ENCODE results near the gene FMN2. TPM values are rescaled to one million over a fixed set of nuclear protein-coding genes. Genes with fewer than 3 reads are reported as not detected.
"Not testable (repeated sequence)": the region's sequence is repeated elsewhere in the genome, so short reads cannot be mapped to it uniquely, and the experiment has no call there.

FMN2 gene
- total RNA-seq, 1 donor from 2014 or later: 4.3 TPM

- peaks cover 4% of the 10 kb centered on the region for H3K27me3 Mint-ChIP-seq
- no peak overlapping the region for H3K4me3 Mint-ChIP-seq
- peaks cover 4% of the 10 kb centered on the region for H3K9me3 Mint-ChIP-seq
- TF ChIP-seq, protein P1, sequence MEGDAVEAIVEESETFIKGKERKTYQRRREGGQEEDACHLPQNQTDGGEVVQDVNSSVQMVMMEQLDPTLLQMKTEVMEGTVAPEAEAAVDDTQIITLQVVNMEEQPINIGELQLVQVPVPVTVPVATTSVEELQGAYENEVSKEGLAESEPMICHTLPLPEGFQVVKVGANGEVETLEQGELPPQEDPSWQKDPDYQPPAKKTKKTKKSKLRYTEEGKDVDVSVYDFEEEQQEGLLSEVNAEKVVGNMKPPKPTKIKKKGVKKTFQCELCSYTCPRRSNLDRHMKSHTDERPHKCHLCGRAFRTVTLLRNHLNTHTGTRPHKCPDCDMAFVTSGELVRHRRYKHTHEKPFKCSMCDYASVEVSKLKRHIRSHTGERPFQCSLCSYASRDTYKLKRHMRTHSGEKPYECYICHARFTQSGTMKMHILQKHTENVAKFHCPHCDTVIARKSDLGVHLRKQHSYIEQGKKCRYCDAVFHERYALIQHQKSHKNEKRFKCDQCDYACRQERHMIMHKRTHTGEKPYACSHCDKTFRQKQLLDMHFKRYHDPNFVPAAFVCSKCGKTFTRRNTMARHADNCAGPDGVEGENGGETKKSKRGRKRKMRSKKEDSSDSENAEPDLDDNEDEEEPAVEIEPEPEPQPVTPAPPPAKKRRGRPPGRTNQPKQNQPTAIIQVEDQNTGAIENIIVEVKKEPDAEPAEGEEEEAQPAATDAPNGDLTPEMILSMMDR (conservative IDR thresholded peaks at IDR 0.05): no peak
- H3K4me1 Mint-ChIP-seq (ENCODE audit: unreplicated experiment): no peaks in the 10 kb centered on the region
- H3K36me3 Mint-ChIP-seq: no peaks in the 10 kb centered on the region
- no peak for DNase-seq (ENCODE audit: extremely low spot score, unreplicated experiment)
- H3K27ac Mint-ChIP-seq: no peak overlapping the region
These were observed 179.4 kb downstream of the FMN2 start for GRCh38 chr1:240271081-240271480.

GRCh38 chr1:240274569-240274968 is 182.9 kb downstream of the FMN2 start:
- H3K27me3 Mint-ChIP-seq: peaks cover 4% of the 10 kb centered on the region
- no peak overlapping the region for H3K27ac Mint-ChIP-seq
- H3K4me1 Mint-ChIP-seq (ENCODE audit: unreplicated experiment): no peaks in the 10 kb centered on the region

DNA sequence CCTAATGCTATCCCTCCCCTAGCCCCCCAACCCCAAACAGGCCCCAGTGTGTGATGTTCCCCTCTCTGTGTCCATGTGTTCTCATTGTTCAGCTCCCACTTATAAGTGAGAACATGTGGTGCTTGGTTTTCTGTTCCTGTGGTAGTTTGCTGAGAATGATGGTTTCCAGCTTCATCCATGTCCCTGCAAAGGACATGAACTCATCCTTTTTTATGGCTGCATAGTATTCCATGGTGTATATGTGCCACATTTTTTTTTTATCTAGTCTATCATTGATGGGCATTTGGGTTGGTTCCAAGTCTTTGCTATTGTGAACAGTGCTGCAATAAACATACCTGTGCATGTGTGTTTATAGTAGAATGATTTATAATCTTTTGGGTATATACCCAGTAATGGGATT is 183.5 kb downstream of the FMN2 start:
- H3K36me3 Mint-ChIP-seq; H3K9me3 Mint-ChIP-seq; H3K4me3 Mint-ChIP-seq; H3K4me1 Mint-ChIP-seq (ENCODE audit: unreplicated experiment); H3K27me3 Mint-ChIP-seq; H3K27ac Mint-ChIP-seq; DNase-seq (ENCODE audit: extremely low spot score, unreplicated experiment): not testable (repeated sequence)

More at GRCh38 chr1:240274569-240274968, 182.9 kb downstream of the FMN2 start:
- Mint-ChIP-seq H3K4me3 (no peak overlapping the region), H3K9me3 (peaks cover 4% of the 10 kb centered on the region), H3K36me3 (no peaks in the 10 kb centered on the region)
- no peak for DNase-seq (ENCODE audit: extremely low spot score, unreplicated experiment)
- TF ChIP-seq, protein P1 (conservative IDR thresholded peaks at IDR 0.05): no peak

GRCh38 chr1:240278082-240278481 is 186.4 kb downstream of the FMN2 start:
- Mint-ChIP-seq H3K4me1 (ENCODE audit: unreplicated experiment) (no peaks in the 10 kb centered on the region), H3K4me3 (no peak overlapping the region), H3K27me3 (peaks cover 4% of the 10 kb centered on the region), H3K9me3 (peaks cover 4% of the 10 kb centered on the region), H3K36me3 (no peaks in the 10 kb centered on the region), H3K27ac (no peak overlapping the region)
- TF ChIP-seq, protein P1 (conservative IDR thresholded peaks at IDR 0.05): no peak
- no peak for DNase-seq (ENCODE audit: extremely low spot score, unreplicated experiment)

GRCh38 chr1:240280560-240281322 is 189.1 kb downstream of the FMN2 start:
- no peaks in the 10 kb centered on the region for H3K27me3 Mint-ChIP-seq
- no peaks in the 10 kb centered on the region for H3K36me3 Mint-ChIP-seq
- TF ChIP-seq, protein P1 (conservative IDR thresholded peaks at IDR 0.05): no peak
- no peaks in the 10 kb centered on the region for H3K9me3 Mint-ChIP-seq
- H3K27ac Mint-ChIP-seq: no peak overlapping the region
- no peaks in the 10 kb centered on the region for H3K4me1 Mint-ChIP-seq (ENCODE audit: unreplicated experiment)
- DNase-seq (ENCODE audit: extremely low spot score, unreplicated experiment): no peak
- no peak overlapping the region for H3K4me3 Mint-ChIP-seq

DNA sequence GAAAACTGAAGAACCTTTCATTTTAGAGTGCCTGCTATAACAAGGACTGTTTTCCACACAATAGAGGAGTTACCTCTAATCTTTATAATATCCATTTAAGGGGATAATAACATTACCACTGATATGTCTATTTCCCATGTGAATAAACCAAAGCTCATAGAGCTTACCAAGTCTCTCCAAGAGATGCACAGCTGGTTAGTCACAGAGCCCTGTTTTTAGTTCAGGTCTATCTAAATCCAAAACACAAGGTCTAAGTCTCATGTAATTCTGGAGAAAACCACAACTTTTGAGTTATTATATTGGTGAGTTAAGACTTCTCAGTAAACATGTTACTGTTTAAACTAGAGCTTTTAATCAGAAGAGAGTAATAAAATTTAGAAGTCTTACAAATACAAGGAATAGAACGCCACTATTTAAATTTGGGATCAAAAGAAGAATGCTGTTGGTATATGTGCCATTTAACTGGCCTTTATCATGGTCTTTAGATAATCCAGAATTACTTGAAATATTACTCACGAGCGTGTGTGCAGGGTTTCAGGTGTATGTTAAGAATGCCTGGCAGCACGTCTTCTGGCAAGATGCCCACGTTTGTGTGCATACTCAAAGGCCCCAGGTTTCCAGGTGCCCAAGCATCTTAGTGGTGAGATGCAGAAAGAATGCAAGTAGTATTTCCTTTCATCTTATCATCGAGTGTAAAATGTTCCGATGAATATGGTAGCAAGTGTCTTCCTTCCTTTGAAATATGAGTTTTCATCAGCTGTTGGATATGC is 190.6 kb downstream of the FMN2 start:
- Mint-ChIP-seq H3K4me3 (no peak overlapping the region), H3K36me3 (no peaks in the 10 kb centered on the region), H3K27me3 (no peaks in the 10 kb centered on the region), H3K4me1 (ENCODE audit: unreplicated experiment) (no peaks in the 10 kb centered on the region), H3K9me3 (no peaks in the 10 kb centered on the region), H3K27ac (no peak overlapping the region)
- TF ChIP-seq, protein P1 (conservative IDR thresholded peaks at IDR 0.05): no peak
- DNase-seq (ENCODE audit: extremely low spot score, unreplicated experiment): no peak

Measured in type B pancreatic cell (in vitro differentiated cells).